HepG2 (cell line): Measurements from ENCODE around the gene EMILIN1. TPM values are rescaled to one million over a fixed set of nuclear protein-coding genes. Genes with fewer than 3 reads are reported as not detected.

ENCODE experiments used
- DNMT1 ChIP-seq: sonication (generic); formaldehyde crosslinking; IDR thresholded peaks from 2 replicates; pipeline ENCODE4 v1.5.1; 2020; ENCODE audit warnings: mild to moderate bottlenecking, missing genetic modification reagents
- HNF4A ChIP-seq: sonication (generic); formaldehyde crosslinking; IDR thresholded peaks from 2 replicates; pipeline ENCODE4 v1.4.0; 2020; ENCODE audit warnings: missing genetic modification reagents
- MIER3 ChIP-seq: IDR thresholded peaks from 2 replicates; pipeline ENCODE4 v1.6.1; 2016; ENCODE audit warnings: missing compliant biosample characterization, borderline replicate concordance
- NBN ChIP-seq: fragments of 450-650 bp; conservative IDR thresholded peaks from 2 replicates; pipeline ENCODE4 v1.6.1; 2017
- NR2F2 ChIP-seq: IDR thresholded peaks from 2 replicates; pipeline ENCODE4 v1.6.1; 2012; ENCODE audit warnings: low read depth, inconsistent platforms, borderline replicate concordance
- POLR2AphosphoS5 ChIP-seq: IDR thresholded peaks from 2 replicates; pipeline ENCODE4 v1.6.1; 2012; ENCODE audit warnings: low read depth, low read length
- PTBP1 ChIP-seq: fragments of 200-400 bp; formaldehyde crosslinking; IDR thresholded peaks from 2 replicates; pipeline ENCODE4 v1.6.1; 2018; ENCODE audit warnings: low read length, low read depth; ENCODE audit not compliant: poor library complexity, severe bottlenecking
- RFXAP ChIP-seq: sonication (generic); formaldehyde crosslinking; IDR thresholded peaks from 2 replicates; pipeline ENCODE4 v1.4.0; 2020; ENCODE audit warnings: missing genetic modification reagents, borderline replicate concordance
- SMC3 ChIP-seq: IDR thresholded peaks from 2 replicates; pipeline ENCODE4 v1.6.1; 2011; ENCODE audit warnings: low read length, improper control_type of control experiment
- THRA ChIP-seq: sonication (generic); formaldehyde crosslinking; IDR thresholded peaks from 2 replicates; pipeline ENCODE4 v1.4.0; 2020; ENCODE audit warnings: missing genetic modification reagents, borderline replicate concordance
- TP53 ChIP-seq: sonication (generic); formaldehyde crosslinking; conservative IDR thresholded peaks from 2 replicates; pipeline ENCODE4 v1.4.0; 2020; ENCODE audit warnings: missing genetic modification reagents
- ZBTB14 ChIP-seq: sonication (generic); formaldehyde crosslinking; IDR thresholded peaks from 2 replicates; pipeline ENCODE4 v1.4.0; 2020; ENCODE audit warnings: missing genetic modification reagents
- ZBTB34 ChIP-seq: sonication (generic); formaldehyde crosslinking; IDR thresholded peaks from 2 replicates; pipeline ENCODE4 v1.8.0; 2022; ENCODE audit warnings: mild to moderate bottlenecking, missing genetic modification reagents
- ZNF512B ChIP-seq: sonication (generic); formaldehyde crosslinking; IDR thresholded peaks from 2 replicates; pipeline ENCODE4 v1.5.1; 2020; ENCODE audit warnings: missing genetic modification reagents, mild to moderate bottlenecking, borderline replicate concordance
- ZNF580 ChIP-seq: IDR thresholded peaks from 2 replicates; pipeline ENCODE4 v1.6.1; 2016; ENCODE audit warnings: low read depth, borderline replicate concordance
- ZNF747 ChIP-seq: sonication (generic); formaldehyde crosslinking; IDR thresholded peaks from 2 replicates; pipeline ENCODE4 v1.8.1; 2023; ENCODE audit warnings: missing genetic modification reagents, mild to moderate bottlenecking, borderline replicate concordance
- ZNF776 ChIP-seq: sonication (generic); formaldehyde crosslinking; IDR thresholded peaks from 2 replicates; pipeline ENCODE4 v1.4.0; 2020; ENCODE audit warnings: mild to moderate bottlenecking, missing genetic modification reagents
- ZNF784 ChIP-seq: sonication (generic); formaldehyde crosslinking; IDR thresholded peaks from 2 replicates; pipeline ENCODE4 v1.5.1; 2020; ENCODE audit warnings: missing genetic modification reagents, mild to moderate bottlenecking, borderline replicate concordance
- polyA plus RNA-seq, 8 experiments: library from polyadenylated mRNA; depleted of rRNA in 3 of 8; stranded (reverse) in 7 of 8; unstranded in 1 of 8; fragments of >200 nt; fragmentation: Illumina TruSeq in 4 of 8; extraction: Trizol in 4 of 8; gene quantifications; 2 replicates each; pipeline versions ENCODE4 v1.2.1 to v1.2.3, GENCODE V29; 2011 to 2016; ENCODE audit warnings: low read depth in 4 of 8, missing spikeins in 1 of 8, mixed read lengths in 1 of 8; ENCODE audit not compliant: insufficient read depth in 1 of 8
- total RNA-seq, 5 experiments: library from RNA; depleted of rRNA; stranded (reverse); fragments of >200 nt; fragmentation: Illumina TruSeq; extraction: Trizol; gene quantifications; 2 replicates each; pipeline ENCODE4 v1.2.3, GENCODE V29; 2016; ENCODE audit warnings: low read depth in 1 of 5

EMILIN1 gene
- total and polyA plus RNA-seq, 2 of the 13 experiments (the other 11 are each of a cell fraction or from before 2014, with no cell fraction given): 8.1 to 9.7 TPM

GRCh38 chr2:27032495-27033252, 45.7 kb upstream of the EMILIN1 start, which contains the start of gene TMEM214 (continued):
- TF ChIP-seq POLR2AphosphoS5 (peak; percentile 89), SMC3 (no peak), TP53 (no peak), HNF4A (CRISPR knock-in tag) (no peak), ZNF784 (CRISPR knock-in tag) (peak; percentile 66; the same call in 1 of the 2 replicates), NBN (no peak), ZBTB14 (CRISPR knock-in tag) (peak; percentile 99), THRA (CRISPR knock-in tag) (no peak), ZNF580 (CRISPR knock-in tag) (peak; percentile 85; the same call in 1 of the 2 replicates), PTBP1 (no peak), ZNF776 (CRISPR knock-in tag) (no peak), NR2F2 (no peak), ZBTB34 (CRISPR knock-in tag) (0 out of 2 replicates have a peak, but pooled peaks have one; percentile 49), DNMT1 (peak; percentile 93), MIER3 (CRISPR knock-in tag) (no peak), ZNF512B (no peak), ZNF747 (CRISPR knock-in tag) (no peak; the same call in 1 of the 2 replicates), RFXAP (peak; percentile 89)
